CD4-positive, alpha-beta T cell treated with Interleukin-21 for 1 hour (primary cell): Measurements from ENCODE around the gene METTL26.

Experiments used
- DNase-seq: peaks from one replicate; pipeline ENCODE4 v3.0.0-alpha.2; 2020

Gene METTL26

DNA sequence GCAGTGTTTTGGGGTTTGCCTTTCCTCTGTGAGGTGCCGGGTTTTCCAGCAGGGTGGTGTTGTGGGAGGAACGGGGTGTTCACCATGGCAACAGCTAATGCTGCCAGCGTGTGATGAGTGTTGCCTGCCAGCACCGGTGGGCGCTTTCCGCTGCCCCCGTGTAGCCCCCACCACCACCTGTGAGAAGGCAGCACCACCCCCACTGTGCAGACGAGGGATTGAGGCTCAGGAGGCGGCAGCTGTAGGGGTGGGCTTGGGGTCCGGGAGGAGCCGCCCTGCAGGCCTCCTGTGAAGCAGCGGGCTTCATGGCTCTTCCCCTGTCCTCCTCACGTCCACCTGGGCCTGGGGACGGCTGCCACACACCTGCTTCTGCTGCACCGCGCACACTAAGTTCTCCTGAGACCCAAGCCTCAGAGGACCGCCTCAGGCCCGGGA lies 41.0 kb downstream of the METTL26 start:
- no peak for DNase-seq

DNA sequence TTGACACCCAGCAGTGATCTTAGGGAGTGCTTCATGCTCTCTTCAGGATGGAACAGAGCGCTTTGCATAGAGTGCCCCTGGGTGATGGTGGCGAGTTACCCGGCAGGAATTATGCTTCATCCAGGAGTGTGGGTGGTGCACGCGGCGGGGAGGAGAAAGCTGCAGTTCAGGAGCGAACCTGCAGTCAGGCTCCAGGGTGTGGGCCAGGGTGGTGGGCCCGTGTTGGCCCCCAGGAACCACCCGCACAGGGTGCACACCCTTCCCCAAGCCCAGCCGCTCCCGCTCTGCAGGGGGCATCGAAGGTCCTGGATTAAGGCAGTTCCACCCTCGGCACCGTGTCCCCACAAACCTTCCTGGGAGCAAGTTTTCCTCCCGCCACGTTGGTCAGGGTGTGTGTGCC lies 42.3 kb downstream of the METTL26 start:
- no peak for DNase-seq

DNA sequence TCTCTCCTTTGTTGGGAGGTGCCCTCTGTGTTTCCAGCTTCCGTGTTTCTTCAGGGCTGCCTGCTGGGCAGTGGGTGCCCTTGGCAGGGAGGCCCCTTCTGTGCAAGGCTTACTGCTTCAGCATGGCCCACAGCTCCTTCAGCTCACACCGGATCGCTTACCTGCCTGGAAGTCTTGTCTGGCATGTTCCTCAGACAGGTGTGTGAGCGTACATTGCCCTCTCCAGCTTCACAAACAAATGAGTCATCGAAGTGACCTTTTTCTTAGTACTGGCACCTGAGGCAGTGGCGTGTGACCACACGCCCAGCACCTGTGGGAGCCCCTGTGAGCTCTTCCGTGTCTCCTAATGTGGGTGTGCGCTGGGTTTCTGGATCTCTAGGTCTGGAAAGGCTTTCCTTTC lies 42.7 kb downstream of the METTL26 start:
- DNase-seq, result no peak

DNA sequence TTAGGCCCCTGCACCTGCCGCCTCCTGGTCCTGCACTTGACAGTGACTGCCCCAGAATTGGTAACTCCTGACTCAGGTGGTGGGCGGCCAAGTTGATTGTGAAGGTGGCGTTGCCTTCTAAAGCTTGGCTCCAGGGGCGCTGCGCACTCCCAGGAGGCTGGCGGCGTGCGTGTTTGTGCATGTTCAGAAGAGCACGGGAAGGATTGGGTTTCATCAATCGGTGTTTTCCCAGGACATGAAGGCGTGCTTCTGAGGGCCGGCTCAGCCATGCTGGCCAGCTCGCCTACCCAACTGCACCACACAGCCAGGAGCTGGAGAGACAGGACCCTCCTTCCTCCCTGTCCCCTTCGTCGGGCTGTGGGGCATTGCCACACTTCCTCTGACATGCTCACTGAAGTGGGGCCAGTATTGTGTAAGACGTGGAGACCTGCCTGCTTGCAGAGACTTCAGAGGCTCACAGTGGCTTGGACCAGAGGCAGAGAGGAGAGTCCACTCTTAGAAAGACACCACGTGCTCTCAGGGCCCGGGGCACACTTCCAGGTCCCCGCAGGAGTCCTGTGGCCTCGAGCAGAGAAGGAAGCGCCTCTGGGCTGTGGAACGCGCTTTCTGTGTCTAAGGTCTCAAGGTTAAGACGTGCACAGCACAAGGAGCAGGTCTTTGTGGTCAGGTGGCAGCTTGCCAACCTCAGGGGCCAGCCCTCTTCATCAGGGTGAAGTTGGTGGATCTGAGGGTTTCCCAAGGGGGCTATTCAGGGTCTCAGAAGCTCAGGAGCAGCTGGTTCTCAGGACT lies 43.4 kb downstream of the METTL26 start:
- DNase-seq, result no peak

DNA sequence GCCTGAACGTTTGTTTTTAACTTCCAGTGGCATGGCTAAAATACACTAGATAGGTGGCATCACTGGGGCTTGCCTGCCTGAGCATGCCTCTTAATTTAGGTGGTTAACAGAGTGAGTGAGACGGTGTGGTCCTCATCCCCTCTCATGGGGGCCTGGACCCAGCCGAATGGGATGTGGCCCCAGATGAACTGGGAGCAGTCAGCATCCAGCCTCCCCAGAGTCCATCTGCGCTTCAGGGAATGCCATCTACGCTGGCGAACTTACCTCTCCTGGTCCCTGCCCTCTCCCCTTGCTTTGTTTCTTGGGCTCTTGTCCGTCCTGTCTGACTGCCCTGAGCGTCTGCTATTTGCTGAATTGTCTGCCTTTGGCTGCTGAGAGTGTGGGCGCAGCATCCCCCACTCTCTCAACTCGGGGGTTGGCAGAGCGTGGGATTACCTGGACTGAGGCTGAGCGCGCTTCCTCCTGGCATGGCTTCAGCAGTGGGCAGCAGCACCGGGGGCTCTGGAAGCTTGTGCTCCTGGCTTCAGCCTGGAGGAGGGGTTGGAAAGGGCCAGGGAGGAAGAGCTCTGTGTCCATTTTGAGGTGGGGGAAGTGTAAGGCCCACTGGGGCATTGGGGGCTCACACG lies 44.1 kb downstream of the METTL26 start:
- no peak for DNase-seq

DNA sequence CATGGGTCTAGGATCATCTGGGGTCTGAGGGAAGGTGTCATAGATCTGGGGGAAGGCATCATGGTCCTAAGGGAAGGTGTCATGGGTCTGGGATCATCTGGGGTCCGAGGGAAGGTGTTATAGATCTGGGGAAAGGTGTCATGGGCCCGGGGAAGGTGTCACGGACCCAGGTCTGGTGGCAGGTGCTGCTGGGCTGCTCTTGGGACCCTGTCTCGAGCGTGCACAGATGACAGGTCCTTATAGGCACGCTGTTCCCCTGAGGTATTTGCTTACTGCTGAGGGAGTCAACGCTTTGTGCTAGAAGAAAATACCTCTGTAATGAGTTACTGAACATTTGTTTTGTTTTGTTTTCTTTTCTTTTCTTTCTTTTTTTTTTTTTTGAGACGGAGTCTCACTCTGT lies 44.9 kb downstream of the METTL26 start:
- no peak for DNase-seq

DNA sequence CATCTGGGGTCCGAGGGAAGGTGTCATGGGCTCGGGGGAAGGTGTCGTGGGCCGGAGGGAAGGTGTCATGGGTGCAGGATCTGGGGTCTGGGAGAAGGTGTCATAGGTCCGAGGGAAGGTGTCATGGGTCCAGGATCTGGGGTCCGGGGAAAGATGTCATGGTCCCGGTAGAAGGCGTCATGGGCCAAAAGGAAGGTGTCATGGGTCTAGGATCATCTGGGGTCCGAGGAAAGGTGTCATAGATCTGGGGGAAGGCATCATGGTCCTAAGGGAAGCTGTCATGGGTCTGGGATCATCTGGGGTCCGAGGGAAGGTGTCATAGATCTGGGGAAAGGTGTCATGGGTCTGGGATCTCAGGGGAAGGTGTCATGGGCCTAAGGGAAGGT lies 45.3 kb downstream of the METTL26 start:
- DNase-seq, result no peak

DNA sequence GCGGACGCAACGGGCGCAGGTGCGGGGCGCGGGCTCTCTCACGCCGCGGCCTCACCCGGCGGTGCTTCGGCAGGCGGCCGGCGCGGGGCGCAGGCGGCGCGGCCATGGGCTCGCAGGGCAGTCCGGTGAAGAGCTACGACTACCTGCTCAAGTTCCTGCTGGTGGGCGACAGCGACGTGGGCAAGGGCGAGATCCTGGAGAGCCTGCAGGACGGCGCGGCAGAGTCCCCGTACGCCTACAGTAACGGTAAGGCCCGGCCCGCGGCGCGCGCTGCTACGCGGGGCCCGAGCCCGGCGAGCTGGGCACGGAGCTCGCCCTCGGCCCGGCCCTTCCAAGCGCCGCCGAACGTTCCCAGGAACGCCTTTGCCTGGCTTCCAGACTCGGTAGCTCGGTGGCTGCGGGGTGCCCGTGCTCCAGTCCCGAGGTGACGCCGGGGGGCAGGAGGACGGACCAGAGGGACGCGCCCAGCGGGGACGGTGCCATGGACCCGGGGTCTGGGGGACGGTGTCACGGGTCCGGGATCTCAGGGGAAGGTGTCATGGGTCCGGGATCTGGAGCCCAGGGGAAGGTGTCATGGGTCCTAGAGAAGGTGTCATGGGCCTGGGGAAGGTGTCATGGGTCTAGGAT lies 45.8 kb downstream of the METTL26 start:
- DNase-seq, result no peak

DNA sequence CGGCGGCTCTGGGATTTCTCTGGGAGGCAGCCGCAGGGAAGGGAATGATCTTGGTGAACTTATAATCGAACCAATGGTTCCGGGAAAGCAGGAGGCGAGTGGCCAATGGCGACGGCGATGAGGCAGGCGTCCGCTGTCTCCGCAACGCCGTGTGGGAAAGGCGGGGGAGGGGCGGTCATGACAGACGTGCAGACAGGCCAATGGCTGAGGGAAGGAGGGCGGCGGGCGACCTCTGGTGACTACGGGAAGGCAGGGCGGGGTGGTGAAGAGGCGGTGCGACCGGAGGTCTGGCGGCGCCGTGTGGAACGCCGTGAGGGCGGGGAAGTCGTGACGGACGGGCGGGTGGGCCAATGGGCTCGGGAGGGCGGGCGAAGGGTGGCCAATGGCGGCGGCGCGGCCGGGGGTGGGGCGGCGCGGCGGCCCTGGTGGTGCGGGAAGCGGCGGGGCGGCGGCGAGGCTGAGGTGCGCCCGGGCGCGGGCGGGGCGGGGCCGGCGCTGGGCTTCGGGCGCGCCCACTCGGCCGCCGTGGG lies 46.4 kb downstream of the METTL26 start, which contains the start of gene RAB40C:
Gene RAB40C (plus strand): TSS at position 409 of the 530 bp plus-strand sequence. CDS start 226 bp downstream, outside the sequence.
- DNase-seq, result peak; percentile 99

DNA sequence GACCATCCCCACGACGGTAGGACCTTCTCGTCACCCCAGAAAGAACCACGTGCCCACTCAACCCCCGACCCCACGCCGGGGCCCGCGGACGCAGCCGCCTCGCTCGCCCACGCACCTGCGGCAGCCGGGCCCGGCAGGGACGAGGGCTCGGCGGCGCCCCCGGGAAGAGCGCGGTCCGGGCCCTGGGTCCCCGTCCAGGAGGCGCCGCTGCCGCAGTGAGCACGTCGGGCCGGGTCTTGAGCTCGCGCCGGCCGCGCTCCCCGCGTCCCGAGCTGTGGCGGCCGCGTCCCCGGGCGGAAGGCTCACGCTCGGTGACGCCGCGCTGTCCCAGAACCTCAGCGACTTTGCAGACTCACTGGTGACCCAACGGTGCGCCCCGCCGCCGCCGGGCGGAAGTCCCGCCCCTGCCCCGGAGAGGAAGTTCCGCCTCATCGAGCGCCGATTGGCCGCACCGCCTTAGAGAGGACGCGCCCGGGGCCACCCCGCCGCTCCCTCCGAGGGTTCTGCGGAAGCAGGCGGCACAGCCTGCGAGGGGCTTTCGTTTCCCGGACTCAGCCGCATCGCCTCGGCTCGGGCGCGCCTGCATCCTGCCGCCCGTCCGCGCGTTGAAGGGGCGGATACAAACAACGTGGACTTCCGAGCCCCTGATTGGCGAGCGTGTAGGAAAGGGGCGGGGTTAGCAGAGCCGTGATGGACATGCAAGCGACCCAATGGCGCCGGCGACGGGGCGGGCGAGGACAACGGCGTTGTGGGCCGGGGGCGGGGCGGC lies 47.0 kb downstream of the METTL26 start:
- peak; percentile 98 for DNase-seq

DNA sequence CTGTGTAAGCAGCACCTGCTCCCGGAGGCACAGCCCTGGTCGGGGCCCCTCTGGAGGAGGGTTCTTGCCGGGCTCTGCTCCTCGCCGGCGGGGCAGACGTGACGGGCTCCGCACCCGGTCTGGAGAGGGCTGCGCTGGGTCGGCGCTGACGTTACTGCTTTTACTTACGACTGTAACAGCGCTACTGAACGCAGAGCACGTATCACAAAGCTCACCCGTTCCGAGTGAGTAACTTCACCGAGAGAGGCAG lies 47.5 kb downstream of the METTL26 start:
- DNase-seq, result peak; percentile 60

DNA sequence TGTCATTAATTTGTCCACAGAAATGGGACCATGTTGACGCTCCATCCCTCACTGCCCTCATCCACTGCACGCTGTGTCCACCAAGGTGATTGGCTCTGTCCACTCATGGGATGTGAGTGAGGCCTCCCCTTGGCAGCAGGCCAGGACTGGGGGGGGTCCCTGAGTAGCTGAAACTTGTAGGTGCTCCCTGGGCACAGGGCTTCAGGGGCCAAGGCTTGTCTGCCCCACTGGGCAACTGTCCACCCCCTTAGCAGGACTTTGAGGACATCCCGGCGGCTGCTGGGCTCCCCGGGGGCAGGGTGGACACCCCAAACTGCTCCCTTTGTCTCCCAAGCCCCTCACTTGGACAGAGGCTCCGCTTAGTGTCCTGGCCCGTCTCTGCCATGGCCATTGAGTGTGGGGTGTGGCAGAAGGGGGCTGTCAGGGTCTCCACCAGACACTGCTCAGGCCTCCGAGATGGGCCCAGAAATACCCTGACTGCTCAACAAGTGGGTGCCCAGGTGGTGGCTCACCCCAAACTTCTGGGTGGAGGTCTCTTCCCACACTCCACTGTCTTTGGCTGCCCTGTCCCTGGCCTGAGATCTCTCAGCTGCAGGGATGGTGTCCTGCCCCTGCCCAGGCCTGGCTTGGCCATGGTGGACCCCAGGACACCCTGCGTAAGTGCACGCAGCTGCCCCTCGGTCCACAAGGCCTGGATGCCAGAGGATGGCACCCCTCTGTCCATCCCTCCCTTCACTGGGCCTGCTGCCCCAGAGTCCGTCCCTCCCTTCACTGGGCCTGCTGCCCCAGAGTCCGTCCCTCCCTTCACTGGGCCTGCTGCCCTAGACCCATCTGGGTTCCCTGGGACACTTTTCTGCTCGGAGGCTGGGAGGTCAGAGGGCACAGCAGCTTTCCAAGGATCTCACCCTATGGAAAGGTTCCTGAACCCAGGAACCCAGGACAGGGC lies 49.2 kb downstream of the METTL26 start:
- DNase-seq, result no peak

DNA sequence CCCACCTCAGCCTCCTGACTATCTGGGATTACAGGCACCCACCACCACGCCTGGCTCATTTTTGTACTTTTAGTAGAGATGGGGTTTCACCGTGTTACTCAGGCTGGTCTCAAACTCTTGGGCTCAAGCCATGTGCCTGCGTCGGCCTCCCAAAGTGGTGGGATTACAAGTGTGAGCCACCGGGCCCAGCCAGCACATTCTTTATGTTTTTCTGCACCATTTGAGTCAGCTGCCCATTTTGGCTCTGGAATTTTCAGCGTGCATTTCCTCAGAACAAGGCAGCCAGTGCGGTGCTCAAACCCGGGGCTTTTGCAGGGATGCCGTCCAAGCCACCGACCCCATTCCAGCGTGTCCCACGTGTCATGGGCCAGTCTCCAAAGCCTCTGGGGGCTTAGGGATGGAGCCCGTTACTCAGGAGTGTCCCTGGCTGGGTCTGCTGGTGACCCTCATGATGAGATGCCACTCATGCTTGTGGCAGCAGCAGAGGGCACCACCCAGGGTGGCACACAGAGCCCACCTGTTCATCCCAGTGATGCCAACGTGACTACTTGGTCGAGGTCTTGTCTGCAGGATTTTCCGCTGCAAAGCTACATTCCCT lies 50.0 kb downstream of the METTL26 start:
- no peak for DNase-seq

DNA sequence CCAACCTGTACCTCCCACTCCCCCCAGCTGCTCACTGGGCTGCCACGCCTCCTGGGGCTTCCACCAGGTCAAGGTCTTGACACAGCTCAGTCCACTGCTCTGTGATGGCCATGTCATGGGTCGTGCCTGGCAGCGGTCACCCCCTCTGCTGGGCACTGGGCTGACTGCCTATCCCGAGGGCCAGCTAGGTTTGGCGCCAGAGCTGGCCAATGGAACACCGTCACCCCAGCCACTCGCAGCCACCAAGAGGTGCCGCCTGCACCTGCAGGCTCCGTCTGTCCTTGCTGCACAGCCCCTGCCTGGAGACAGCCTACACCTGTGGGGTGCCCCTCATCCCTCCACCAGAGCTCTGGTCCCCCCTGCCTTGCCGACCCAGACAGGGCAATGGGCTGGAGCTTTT lies 50.8 kb downstream of the METTL26 start:
- no peak for DNase-seq
